Muscle of leg (tissue), 11 donors: ENCODE results near the gene PEAK1. TPM values are rescaled to one million over a fixed set of nuclear protein-coding genes. Genes with fewer than 3 reads are reported as not detected.
"Not testable (repeated sequence)": the region's sequence is repeated elsewhere in the genome, so short reads cannot be mapped to it uniquely, and the experiment has no call there.

Experiments used
- DNase-seq: peaks from one replicate; pipeline ENCODE4 v3.0.0; 2013
- H3K27ac ChIP-seq: one replicate; pipeline ENCODE4 v1.5.1; 2013; ENCODE audit warnings: mild to moderate bottlenecking, low read length, control low read depth
- H3K27me3 ChIP-seq: one replicate; pipeline ENCODE4 v1.6.1; 2013; ENCODE audit warnings: low read length; ENCODE audit not compliant: control insufficient read depth, insufficient read depth
- H3K36me3 ChIP-seq: one replicate; pipeline ENCODE4 v1.6.1; 2013; ENCODE audit warnings: low read length; ENCODE audit not compliant: control insufficient read depth, insufficient read depth
- H3K4me1 ChIP-seq: one replicate; pipeline ENCODE4 v1.6.1; 2013; ENCODE audit warnings: low read length; ENCODE audit not compliant: control insufficient read depth, insufficient read depth
- H3K4me3 ChIP-seq: one replicate; pipeline ENCODE4 v1.5.1; 2013; ENCODE audit warnings: low read length, control low read depth
- H3K9me3 ChIP-seq: replicated peaks from 2 replicates; pipeline ENCODE4 v1.6.1; 2013; ENCODE audit warnings: low read depth, low read length; ENCODE audit not compliant: control insufficient read depth
- WGBS: methylation state at CpG from one replicate; pipeline ENCODE4 v1.1.5; 2013; ENCODE audit warnings: missing lambda C conversion rate; ENCODE audit not compliant: insufficient coverage; 5-methylcytosine and 5-hydroxymethylcytosine counted together
- polyA plus RNA-seq, 8 donors: library from polyadenylated mRNA; unstranded; fragments of 120-200 nt; gene quantifications; one replicate each; pipeline versions ENCODE4 v1.2.1 to v1.2.3, GENCODE V29; 2013; ENCODE audit warnings: inconsistent platforms in 1 of 8, low replicate concordance in 1 of 8; ENCODE audit not compliant: insufficient read length in 8 of 8, insufficient read depth in 1 of 8
- total RNA-seq: library from RNA; stranded (reverse); fragments of 120-200 nt; gene quantifications from one replicate; pipeline ENCODE4 v1.2.4, GENCODE V29; 2013

Gene PEAK1
- total and polyA plus RNA-seq, 9 donors, result 19.9 to 43.7 (median 35.1) TPM

DNA sequence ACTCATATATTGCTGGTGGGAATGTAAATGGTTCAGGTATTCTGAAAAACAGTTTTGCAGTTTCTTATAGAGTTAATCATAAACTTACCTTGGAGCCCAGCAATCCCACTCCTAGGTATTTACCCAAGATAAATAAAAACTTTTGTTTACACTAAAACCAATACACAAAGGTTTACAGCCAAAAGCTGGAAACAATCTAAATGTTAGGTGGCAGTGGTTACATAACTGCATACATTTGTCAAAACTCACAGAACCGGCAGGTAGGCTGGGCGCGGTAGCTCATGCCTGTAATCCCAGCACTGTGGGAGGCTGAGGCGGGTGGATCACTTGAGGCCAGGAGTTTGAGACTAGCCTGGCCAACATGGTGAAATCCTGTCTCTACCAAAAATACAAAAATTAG, 235.6 kb downstream of the PEAK1 start:
- H3K27me3 ChIP-seq, H3K4me3 ChIP-seq, H3K9me3 ChIP-seq, H3K4me1 ChIP-seq, DNase-seq, H3K27ac ChIP-seq: not testable (repeated sequence)
- 100% methylated on average over 3 of the region's 4 CpGs for WGBS
- H3K36me3 ChIP-seq, result peaks cover 17% of the 10 kb centered on the region

DNA sequence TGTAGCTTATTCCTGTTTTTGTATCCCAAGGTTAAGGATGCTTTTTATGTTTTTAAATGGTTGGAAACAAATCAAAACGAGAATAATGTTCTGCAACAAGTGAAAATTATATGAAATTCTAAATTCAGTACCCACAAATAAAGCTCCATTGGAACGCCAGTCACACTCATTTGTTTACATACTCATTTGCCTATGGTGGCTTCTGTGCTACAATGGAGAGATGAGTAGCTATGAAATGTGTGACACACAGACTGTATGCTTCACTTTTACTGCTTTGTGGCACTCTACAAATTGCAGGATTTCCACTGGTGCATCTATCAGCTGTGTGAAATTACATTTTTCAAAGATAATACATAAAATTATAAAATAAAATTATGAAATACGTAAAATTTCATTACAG, 236.8 kb downstream of the PEAK1 start:
- DNase-seq, result no peak
- Histone ChIP-seq H3K4me1 (peaks cover 4% of the 10 kb centered on the region), H3K36me3 (peaks cover 24% of the 10 kb centered on the region), H3K9me3 (no peaks in the 10 kb centered on the region), H3K27ac (no peak overlapping the region), H3K4me3 (no peak overlapping the region), H3K27me3 (no peaks in the 10 kb centered on the region)
- no CpG with 5 or more reads among the region's 3 CpGs for WGBS

DNA sequence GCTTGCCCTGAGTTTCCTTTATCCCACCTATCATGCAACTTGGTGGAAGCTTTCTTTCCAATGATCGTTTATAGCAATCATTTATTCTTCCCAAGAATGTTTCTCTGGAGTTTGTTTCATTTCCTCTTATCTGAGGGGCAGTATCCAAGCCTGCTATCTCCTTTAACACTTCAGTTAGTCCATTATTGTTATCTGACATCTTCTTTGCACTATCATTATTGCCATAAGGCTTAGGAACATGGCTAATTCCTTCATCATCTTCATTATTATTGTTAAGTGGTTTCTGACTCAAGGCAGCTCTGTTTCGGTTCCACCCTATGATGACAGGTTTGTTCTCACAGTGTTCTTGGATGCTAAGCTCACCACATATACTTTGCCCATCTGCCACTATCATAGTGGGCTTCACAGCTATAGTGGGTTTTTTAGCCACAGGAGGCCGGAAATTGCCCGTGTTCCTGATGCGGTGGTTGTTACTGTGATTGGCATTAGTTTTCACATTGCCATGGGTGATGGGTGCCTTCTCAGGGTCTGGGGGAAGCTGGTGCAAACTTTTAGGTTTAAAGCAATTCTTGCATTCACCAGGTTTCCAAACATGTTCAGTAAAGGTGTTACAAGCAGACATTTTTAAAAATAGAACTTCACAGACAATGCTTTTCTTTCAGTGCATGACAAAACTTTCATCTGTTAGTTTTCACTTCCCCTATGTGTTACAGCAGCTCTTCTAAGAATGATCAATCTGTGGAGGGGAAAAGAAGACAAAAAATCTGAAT, 238.4 kb downstream of the PEAK1 start:
- Histone ChIP-seq H3K4me1 (no peaks in the 10 kb centered on the region), H3K36me3 (peaks cover 24% of the 10 kb centered on the region), H3K9me3 (no peaks in the 10 kb centered on the region), H3K27me3 (no peaks in the 10 kb centered on the region), H3K4me3 (no peak overlapping the region), H3K27ac (no peak overlapping the region)
- WGBS, result no CpG with 5 or more reads among the region's 5 CpGs
- no peak for DNase-seq

DNA sequence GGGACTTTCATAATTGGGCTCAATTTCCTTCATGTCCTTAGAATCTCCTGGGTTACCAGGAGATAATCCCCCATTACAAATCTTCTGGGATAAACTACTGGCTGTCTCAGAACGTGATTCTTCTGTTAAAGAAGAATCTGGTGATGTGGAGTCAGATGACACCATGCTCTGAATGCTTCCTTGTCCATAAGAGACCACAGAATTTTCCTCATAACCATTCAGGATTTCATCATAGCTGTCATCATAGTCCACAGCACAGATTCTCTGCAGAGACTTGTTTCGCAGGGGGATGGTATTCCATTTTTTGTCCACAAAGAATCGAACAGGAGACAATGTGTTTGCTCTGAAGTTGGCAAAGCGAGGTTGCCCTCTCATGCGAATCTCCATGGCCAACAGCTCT, 239.1 kb downstream of the PEAK1 start:
- WGBS, result 94% methylated on average over 4 of the region's 5 CpGs
- Histone ChIP-seq H3K9me3 (no peaks in the 10 kb centered on the region), H3K4me3 (no peak overlapping the region), H3K27me3 (no peaks in the 10 kb centered on the region), H3K4me1 (no peaks in the 10 kb centered on the region), H3K27ac (no peak overlapping the region), H3K36me3 (peaks cover 24% of the 10 kb centered on the region)
- DNase-seq, result no peak

DNA sequence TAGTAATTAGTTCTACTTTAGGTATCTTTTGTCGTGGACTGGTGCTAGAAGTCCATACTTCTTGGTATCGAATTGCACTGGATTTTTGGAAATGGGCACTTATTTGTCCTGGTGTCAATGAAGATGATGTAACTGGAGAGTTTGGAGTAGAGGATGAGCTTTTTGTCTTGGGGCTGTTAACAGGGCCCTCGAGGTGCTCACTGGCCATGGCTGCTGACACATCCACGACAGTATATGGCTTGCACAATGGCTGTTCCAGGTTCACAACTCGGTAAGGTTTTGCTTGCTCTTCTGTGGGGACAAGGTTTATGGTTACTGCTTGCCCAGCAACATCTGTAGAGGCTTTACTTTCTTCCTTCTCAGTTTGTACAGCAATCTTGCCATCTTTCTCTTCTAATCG, 239.6 kb downstream of the PEAK1 start:
- no peak overlapping the region for H3K27ac ChIP-seq
- H3K4me3 ChIP-seq, result no peak overlapping the region
- WGBS, result 87% methylated on average over 5 of the region's 6 CpGs
- H3K27me3 ChIP-seq, result no peaks in the 10 kb centered on the region
- no peak for DNase-seq
- peaks cover 24% of the 10 kb centered on the region for H3K36me3 ChIP-seq
- no peaks in the 10 kb centered on the region for H3K4me1 ChIP-seq
- H3K9me3 ChIP-seq, result no peaks in the 10 kb centered on the region

DNA sequence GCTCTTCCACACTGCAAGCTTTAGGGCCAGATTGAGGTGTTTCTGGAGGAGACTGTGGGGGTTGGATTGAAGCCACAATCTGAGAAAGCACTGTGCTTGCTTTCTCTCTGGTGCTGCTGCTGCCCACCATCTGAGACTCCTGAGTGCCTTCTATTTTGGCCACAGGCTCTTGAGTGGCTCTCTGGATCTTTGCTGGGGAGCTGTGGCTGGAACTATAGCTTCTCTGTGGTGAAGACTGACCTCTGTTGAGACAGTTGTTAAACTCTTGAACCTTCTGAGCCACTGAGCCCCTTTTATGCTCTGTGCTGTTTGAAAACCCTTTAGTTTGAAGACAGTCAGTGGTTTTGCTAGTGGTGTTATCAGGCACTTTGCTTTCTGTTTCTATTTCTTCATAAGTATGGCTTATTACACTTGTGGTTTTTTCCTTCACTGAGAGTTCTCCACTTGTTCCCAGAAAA, 240.3 kb downstream of the PEAK1 start:
- Histone ChIP-seq H3K9me3 (no peaks in the 10 kb centered on the region), H3K4me3 (no peak overlapping the region), H3K27ac (no peak overlapping the region), H3K4me1 (no peaks in the 10 kb centered on the region), H3K36me3 (peaks cover 24% of the 10 kb centered on the region), H3K27me3 (no peaks in the 10 kb centered on the region)
- no peak for DNase-seq

DNA sequence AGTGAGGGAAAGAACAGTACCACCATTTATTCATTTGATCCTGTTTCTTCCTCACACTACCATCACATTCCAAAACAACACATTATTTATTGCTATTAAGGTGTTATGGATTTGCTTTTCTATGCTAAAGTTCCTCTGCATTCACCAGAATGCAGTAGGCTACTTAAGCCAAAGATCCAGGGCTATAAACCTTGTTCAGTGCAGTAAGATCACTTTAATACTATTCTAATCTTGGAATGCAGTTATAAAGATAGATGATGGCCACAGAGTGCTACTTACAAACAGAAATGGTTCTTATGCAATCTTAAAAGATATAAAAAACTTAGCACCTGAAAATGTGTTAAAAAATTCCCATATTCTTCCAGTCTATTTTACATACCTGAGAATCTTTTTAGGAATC, 241.5 kb downstream of the PEAK1 start:
- DNase-seq, result no peak
- Histone ChIP-seq H3K27ac (no peak overlapping the region), H3K4me1 (no peaks in the 10 kb centered on the region), H3K27me3 (no peaks in the 10 kb centered on the region), H3K4me3 (no peak overlapping the region), H3K36me3 (peaks cover 24% of the 10 kb centered on the region), H3K9me3 (no peaks in the 10 kb centered on the region)

DNA sequence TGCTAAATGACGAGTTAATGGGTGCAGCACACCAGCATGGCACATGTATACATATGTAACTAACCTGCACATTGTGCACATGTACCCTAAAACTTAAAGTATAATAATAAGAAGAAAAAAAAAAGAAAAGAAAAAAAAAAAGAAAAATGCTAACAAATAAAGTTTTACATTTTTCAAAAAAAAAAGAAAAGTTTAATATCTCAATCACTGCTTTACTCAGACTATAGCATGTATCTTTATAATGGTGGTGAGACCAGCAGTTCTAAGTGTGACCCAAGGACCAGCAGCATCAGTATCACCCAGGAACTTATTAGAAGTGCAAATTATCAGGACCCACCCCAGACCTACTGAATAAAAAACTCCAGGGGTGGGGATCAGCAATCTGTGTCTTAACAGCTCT, 243.8 kb downstream of the PEAK1 start:
- not testable (repeated sequence) for H3K9me3 ChIP-seq, H3K27me3 ChIP-seq, H3K4me1 ChIP-seq, DNase-seq, H3K4me3 ChIP-seq, H3K27ac ChIP-seq
- peaks cover 22% of the 10 kb centered on the region for H3K36me3 ChIP-seq
- no CpG with 5 or more reads among the region's 1 CpG for WGBS

DNA sequence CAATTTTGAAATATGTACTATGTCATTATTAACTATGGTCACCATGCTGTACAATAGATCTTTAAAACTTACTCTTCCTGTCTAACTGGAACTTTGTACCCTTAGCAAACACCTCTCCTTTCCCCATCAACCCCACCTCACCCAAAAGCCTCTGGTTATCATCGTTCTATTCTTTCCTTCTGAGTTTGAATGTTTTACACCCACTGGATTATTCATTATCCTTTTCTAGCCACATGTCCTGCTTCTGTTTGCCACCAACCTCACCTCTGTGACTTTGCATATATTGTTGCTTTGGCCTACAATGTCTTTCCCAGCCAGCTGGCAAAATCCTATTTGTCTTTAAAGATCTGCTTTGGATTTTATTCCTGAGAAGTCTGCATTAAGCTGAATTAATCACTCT, 246.4 kb downstream of the PEAK1 start:
- Histone ChIP-seq H3K36me3 (no peaks in the 10 kb centered on the region), H3K27ac (no peak overlapping the region), H3K4me1 (no peaks in the 10 kb centered on the region), H3K4me3 (no peak overlapping the region), H3K9me3 (no peaks in the 10 kb centered on the region), H3K27me3 (no peaks in the 10 kb centered on the region)
- WGBS, result 70% methylated on average over 1 of the region's 1 CpG
- no peak for DNase-seq

DNA sequence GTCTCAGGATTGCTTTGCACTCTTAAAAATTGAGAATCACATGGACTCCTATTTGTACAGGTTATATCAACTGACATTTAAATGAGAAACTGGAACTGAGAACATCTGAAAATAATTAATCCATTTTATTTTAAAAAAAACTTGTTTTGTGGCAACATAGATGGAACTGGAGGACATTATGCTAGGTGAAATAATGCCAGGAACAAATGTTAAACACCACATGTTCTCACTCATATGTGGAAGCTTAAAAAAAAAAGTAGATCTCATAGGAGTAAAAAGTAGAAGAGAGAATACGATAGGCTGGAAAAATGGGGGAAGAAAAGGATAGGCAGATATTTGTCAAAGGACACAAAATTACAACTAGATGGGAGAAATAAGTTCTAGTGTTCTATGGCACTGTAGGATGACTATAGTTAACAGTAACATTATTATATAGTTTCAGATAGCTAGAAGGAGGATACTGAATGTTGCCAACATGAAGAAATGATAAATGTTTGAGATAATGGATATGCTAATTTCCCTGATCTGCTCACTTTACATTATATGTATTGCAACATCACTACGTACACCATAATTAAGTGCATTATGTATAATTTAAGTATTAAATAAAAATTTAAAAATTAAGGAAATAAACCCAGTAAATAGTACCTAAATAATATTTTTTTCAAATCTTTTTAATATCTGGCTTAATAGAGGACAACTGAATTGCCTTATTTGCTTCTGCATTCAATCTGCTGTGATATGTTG, 248.5 kb downstream of the PEAK1 start:
- Histone ChIP-seq H3K27ac (no peak overlapping the region), H3K4me3 (no peak overlapping the region), H3K27me3 (no peaks in the 10 kb centered on the region), H3K9me3 (no peaks in the 10 kb centered on the region), H3K36me3 (no peaks in the 10 kb centered on the region), H3K4me1 (peaks cover 2% of the 10 kb centered on the region)
- DNase-seq, result no peak
- no CpG with 5 or more reads among the region's 2 CpGs for WGBS
